ENCODE measurements around the gene ZNF778.
A peak's percentile ranks its signal among the peaks of the same experiment; 100 is the strongest.

Gene ZNF778

DNA sequence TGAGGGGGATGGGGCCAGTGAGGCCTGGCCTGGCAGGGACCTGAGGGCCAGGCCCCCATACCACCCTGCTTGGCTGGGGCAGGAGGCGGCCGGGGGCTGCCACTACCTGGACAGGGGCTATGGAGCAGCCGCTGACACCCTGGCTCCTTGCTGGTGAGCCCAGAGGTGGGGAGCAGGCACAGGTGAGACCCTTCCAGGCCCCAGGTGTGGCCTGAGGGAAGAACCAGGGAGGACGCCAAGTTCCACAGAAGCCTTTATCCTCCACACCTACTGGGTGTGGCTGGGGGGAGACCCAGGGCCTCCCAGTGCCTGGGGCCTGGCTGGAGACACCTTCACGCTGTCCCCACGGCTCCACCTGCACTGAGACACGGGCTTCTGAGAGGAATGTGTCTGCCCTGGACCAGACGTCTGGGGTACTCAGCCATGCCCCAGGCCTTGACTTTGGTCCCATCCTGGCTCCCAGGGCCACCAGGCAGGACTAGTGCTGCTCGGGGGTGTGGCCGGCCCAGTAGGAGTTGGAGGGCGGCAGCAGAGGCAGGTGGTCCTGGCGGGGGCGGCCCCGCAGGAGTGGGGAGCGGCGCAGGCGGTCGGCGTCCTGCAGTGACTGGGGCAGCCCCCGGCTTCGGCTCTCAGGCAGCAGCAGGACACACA is 21.9 kb upstream of the ZNF778 start:
- H3K4me3 Mint-ChIP-seq, result no peak overlapping the region
- peaks cover 5% of the 10 kb centered on the region for H3K4me1 Mint-ChIP-seq
- peaks cover 6% of the 10 kb centered on the region for H3K27me3 Mint-ChIP-seq
- no peaks in the 10 kb centered on the region for H3K36me3 Mint-ChIP-seq
- DNase-seq (ENCODE audit: low spot score in 2 of 2) (peak in 1 of 2 donors; percentile 25), ATAC-seq (ENCODE audit: low read depth) (no peak)
- H3K27ac Mint-ChIP-seq, result no peak overlapping the region
- no peaks in the 10 kb centered on the region for H3K9me3 Mint-ChIP-seq

- Mint-ChIP-seq H3K4me3 (no peak overlapping the region), H3K9me3 (no peaks in the 10 kb centered on the region), H3K4me1 (peaks cover 3% of the 10 kb centered on the region), H3K27me3 (peaks cover 6% of the 10 kb centered on the region), H3K36me3 (no peaks in the 10 kb centered on the region), H3K27ac (no peak overlapping the region)
- DNase-seq (ENCODE audit: low spot score in 2 of 2), result no peak
- no peak for ATAC-seq (ENCODE audit: low read depth)
Measured at GRCh38 chr16:89197033-89197632, 20.4 kb upstream of the ZNF778 start.

- peaks cover 3% of the 10 kb centered on the region for H3K4me1 Mint-ChIP-seq
- no peak overlapping the region for H3K4me3 Mint-ChIP-seq
- no peak overlapping the region for H3K27ac Mint-ChIP-seq
- no peaks in the 10 kb centered on the region for H3K9me3 Mint-ChIP-seq
- peaks cover 12% of the 10 kb centered on the region for H3K27me3 Mint-ChIP-seq
- ATAC-seq (ENCODE audit: low read depth), result no peak
- H3K36me3 Mint-ChIP-seq, result no peaks in the 10 kb centered on the region
- no peak for DNase-seq (ENCODE audit: low spot score in 2 of 2)
Measured at GRCh38 chr16:89197633-89198416, 19.7 kb upstream of the ZNF778 start.

DNA sequence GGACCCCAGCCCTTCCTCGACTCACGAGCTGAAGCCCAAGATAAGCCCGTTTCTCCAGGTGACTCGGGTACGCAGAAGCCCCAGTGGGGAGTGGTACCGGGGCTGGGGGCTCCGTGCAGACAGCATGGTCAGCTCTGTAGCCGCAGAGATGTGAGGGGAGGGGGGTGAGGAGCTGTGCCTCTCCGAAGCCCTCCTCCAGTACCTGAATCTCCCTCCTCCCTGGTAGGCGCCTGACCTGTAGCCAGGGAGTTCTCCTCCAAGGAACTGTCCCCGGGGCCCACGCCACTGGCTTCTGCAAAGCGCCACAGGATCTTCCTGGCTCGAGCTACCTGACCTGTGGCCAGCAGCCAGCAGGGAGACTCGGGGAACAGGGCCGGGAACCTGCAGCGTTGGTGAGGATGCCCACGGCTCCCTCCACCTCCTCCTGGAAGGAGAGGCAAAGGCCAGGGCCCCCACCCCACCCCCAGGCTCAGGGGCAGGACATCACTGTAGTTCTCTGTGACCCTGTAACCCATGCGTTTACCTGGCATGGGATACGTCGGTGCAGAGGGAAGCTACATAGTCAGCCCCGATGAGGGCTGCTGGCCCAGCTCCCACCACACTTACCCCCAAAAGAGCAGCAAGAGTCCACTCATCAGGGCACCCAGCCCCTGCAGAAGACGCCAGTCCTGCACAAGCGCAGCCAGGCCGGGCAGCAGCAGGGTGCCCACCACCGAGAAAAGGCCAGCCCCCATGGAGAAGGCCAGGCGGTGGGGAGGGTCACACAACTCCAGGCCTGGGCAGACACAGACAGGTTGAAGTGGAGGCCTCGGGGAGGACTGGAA is 18.9 kb upstream of the ZNF778 start:
- ATAC-seq (ENCODE audit: low read depth), result no peak
- H3K27me3 Mint-ChIP-seq, result peaks cover 18% of the 10 kb centered on the region
- H3K9me3 Mint-ChIP-seq, result peaks cover 4% of the 10 kb centered on the region
- no peak for DNase-seq (ENCODE audit: low spot score in 2 of 2)
- H3K36me3 Mint-ChIP-seq, result no peaks in the 10 kb centered on the region
- peaks cover 3% of the 10 kb centered on the region for H3K4me1 Mint-ChIP-seq
- H3K27ac Mint-ChIP-seq, result no peak overlapping the region
- H3K4me3 Mint-ChIP-seq, result no peak overlapping the region

- Mint-ChIP-seq H3K27ac (no peak overlapping the region), H3K36me3 (no peaks in the 10 kb centered on the region), H3K4me1 (peaks cover 3% of the 10 kb centered on the region), H3K4me3 (no peak overlapping the region), H3K9me3 (peaks cover 4% of the 10 kb centered on the region), H3K27me3 (peaks cover 24% of the 10 kb centered on the region)
- DNase-seq (ENCODE audit: low spot score in 2 of 2) (no peak), ATAC-seq (ENCODE audit: low read depth) (no peak)
Measured at GRCh38 chr16:89199241-89200123, 18.0 kb upstream of the ZNF778 start.

- peaks cover 24% of the 10 kb centered on the region for H3K27me3 Mint-ChIP-seq
Measured at GRCh38 chr16:89200124-89200849, 17.2 kb upstream of the ZNF778 start, which contains the start of gene SLC22A31. SLC22A31 (minus strand) TSS chr16:89200537; CDS start chr16:89200501, 36 bp downstream.

DNA sequence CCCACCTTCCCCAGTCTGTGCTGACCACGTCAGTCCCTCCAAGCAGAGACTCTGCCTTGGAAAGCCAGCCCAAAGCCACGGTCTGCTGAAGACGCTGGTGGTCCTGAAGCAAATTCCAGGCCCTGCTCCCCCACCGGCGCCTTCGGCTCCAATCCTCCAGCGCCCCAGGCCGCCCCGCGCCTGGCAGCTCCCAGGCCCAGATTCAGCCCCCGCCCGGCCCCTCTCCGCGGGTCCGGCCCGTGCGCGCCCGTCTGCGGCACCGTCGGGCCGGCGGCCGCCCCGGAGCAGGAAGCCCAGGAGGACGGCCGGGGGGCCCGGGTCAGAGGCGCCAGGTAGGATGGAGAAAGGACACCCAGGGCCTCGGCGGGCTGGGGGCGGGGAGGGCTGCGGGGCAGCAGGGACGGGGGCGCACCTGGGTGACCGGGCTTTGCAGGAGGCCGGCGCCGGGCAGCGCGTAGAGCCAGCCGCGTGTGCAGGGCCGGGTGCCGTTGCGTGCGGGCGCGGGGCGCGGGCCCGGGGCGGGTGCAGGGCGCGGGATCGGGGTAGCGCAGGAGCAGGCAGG is 16.6 kb upstream of the ZNF778 start:
- ATAC-seq (ENCODE audit: low read depth) (no peak), DNase-seq (ENCODE audit: low spot score in 2 of 2) (no peak)
- H3K4me1 Mint-ChIP-seq, result peaks cover 3% of the 10 kb centered on the region
- no peak overlapping the region for H3K4me3 Mint-ChIP-seq
- H3K27ac Mint-ChIP-seq, result no peak overlapping the region
- H3K36me3 Mint-ChIP-seq, result no peaks in the 10 kb centered on the region
- H3K27me3 Mint-ChIP-seq, result peaks cover 24% of the 10 kb centered on the region
- peaks cover 4% of the 10 kb centered on the region for H3K9me3 Mint-ChIP-seq

More at GRCh38 chr16:89200124-89200849, 17.2 kb upstream of the ZNF778 start, which contains the start of gene SLC22A31:
- Mint-ChIP-seq H3K9me3 (peaks cover 4% of the 10 kb centered on the region), H3K27ac (no peak within 1 kb of the TSS), H3K4me3 (no peak within 1 kb of the TSS), H3K4me1 (peaks cover 3% of the 10 kb centered on the region), H3K36me3 (no peaks in the 10 kb centered on the region)
- ATAC-seq (ENCODE audit: low read depth) (no peak), DNase-seq (ENCODE audit: low spot score in 2 of 2) (no peak)

- H3K4me3 Mint-ChIP-seq, result no peak overlapping the region
Measured at GRCh38 chr16:89201439-89202377, 15.8 kb upstream of the ZNF778 start.

DNA sequence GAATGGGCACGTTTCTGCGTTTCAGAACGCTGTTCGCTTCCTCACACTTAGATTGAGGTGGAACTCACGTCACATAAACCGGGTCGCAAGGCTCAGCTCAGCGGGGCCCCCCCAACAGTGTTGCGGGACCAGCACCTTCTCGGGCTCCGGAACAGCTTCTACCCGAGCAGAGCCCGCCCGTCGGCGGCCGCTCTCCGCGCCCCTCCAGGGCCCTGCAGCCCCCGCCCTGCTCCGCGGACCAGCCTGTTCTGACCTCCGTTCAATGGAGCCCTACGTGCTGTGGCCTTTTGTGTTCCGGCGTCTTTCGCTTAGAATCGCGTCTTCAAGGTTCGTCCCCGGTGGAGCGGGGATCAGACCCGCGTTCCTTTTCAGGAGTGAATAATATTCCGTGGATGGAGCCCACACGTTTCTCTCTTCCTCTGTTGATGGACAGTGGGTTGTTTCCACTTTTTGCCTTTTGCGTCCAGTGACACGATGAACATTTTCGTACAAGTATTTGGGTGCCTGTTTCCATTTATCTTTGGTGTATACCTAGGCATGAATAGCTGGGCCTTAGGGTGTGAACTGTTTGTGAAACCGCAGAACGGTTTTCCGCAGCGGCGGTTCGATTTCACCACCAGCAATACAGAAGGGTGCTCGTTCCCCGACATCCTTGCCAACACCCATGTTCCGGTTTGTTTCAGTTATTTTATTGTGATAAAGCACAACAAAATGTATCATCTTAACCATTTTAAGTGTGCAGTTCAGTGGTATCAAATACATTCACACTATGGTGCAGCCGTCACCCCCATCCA is 14.9 kb upstream of the ZNF778 start:
- Mint-ChIP-seq H3K9me3 (peaks cover 4% of the 10 kb centered on the region), H3K27me3 (peaks cover 24% of the 10 kb centered on the region), H3K36me3 (no peaks in the 10 kb centered on the region), H3K4me3 (no peak overlapping the region), H3K27ac (no peak overlapping the region), H3K4me1 (peaks cover 3% of the 10 kb centered on the region)
- DNase-seq (ENCODE audit: low spot score in 2 of 2) (no peak), ATAC-seq (ENCODE audit: low read depth) (no peak)

More at GRCh38 chr16:89201439-89202377, 15.8 kb upstream of the ZNF778 start:
- DNase-seq (ENCODE audit: low spot score in 2 of 2) (peak; percentile 59 to 74), ATAC-seq (ENCODE audit: low read depth) (peak; percentile 81)
- peaks cover 24% of the 10 kb centered on the region for H3K27me3 Mint-ChIP-seq
- H3K9me3 Mint-ChIP-seq, result peaks cover 4% of the 10 kb centered on the region
- no peaks in the 10 kb centered on the region for H3K36me3 Mint-ChIP-seq
- no peak overlapping the region for H3K27ac Mint-ChIP-seq
- peaks cover 3% of the 10 kb centered on the region for H3K4me1 Mint-ChIP-seq

DNA sequence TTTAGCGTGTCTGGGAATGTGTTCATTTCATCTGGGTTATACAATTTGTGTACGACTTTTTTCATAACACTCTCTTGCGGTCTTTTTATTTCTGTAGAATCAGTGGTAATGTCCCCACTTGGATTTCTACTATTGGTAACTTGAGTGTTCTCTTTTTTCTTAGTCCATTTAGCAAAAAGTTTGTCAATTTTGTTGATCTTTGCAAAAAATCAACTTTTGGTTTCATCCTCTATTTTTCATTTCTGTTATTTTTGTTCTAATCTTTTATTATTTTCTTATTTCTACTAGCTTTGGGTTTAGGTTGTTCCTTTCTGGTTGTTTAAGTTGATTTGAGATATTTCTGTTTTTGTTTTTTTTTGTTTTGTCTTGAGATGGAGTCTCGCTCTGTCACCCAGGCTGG is 9.5 kb upstream of the ZNF778 start:
- no peak overlapping the region for H3K27ac Mint-ChIP-seq
- no peak overlapping the region for H3K4me3 Mint-ChIP-seq
- H3K4me1 Mint-ChIP-seq, result peaks cover 7% of the 10 kb centered on the region
- ATAC-seq (ENCODE audit: low read depth) (no peak), DNase-seq (ENCODE audit: low spot score in 2 of 2) (no peak)
- peaks cover 23% of the 10 kb centered on the region for H3K27me3 Mint-ChIP-seq
- H3K36me3 Mint-ChIP-seq, result no peaks in the 10 kb centered on the region
- H3K9me3 Mint-ChIP-seq, result peaks cover 2% of the 10 kb centered on the region

DNA sequence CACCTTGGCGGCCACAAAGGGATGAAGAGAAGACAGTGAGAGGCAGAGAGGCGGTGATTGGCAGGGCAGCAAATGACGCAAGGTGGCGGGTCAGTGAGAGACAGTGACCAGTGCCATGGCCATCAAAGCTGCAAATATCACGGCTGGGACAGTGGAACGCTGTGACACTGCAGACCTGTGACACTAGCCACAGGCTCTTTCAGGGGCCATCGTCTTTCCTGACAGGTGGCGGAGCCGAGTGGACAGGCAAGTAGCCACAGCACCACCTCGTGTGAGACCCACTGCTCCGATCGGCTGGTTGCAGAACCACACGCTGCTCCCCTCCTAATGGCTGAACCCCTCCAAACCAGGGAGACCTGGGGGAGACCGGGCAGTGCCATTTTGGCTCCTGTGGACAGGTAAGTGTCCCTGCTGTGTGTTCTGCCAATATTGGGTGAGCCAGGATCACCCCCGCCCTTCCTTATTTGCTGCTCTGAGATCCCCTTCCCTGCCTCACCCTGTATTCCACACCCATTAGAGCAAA is 7.9 kb upstream of the ZNF778 start:
- H3K4me1 Mint-ChIP-seq, result peaks cover 7% of the 10 kb centered on the region
- no peaks in the 10 kb centered on the region for H3K9me3 Mint-ChIP-seq
- DNase-seq (ENCODE audit: low spot score in 2 of 2) (no peak), ATAC-seq (ENCODE audit: low read depth) (no peak)
- no peaks in the 10 kb centered on the region for H3K36me3 Mint-ChIP-seq
- H3K4me3 Mint-ChIP-seq, result no peak overlapping the region
- peaks cover 12% of the 10 kb centered on the region for H3K27me3 Mint-ChIP-seq
- no peak overlapping the region for H3K27ac Mint-ChIP-seq

Measured in memory B cell (primary cell).